Measurements from ENCODE around the gene FAM156B.
"Not testable (repeated sequence)": the region's sequence is repeated elsewhere in the genome, so short reads cannot be mapped to it uniquely, and the experiment has no call there.

The FAM156B gene

DNA sequence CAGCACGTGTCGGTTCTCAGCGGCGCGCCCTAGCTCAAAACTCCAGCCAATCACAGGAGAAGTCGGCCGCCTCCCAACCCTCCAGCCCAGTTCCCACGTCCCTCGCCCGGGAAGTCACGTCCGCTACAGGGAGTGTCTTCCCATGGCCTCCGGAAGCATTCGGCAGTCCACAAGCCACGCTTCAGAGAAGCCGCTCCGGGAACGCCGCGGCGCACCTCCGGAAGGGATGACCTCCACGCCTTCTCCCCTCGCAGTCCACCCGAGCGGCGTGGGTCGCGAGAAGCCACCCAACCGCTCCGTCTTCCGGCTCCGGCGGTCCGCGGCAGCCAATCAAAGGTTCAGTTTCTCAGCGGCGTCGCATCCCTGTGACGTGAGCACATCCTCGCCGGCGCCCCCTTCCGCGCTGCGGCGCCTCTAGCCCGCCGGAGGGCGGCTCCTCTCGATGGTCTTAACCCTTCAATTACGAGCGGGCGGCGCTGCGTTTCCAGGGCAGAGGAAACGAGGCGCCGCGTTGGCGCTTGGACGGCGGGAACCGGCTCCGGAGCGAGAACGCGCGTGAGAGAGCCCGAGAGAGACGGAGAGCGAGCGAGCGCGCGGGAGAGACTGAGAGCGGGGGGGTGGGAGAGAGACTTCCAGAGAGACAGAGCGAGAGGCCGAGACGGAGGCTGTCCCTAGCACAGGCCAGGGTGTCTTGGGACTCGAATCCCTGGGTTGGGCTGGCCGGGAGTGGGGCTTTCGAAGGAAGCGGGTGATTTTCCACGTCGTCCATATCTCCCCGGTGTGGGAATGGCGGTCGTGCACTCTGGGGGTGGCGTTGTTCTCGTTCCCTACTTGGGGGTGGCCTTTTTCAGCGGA is at the start of gene FAM156B:
Gene FAM156B (plus strand): TSS at position 476 of the 855 bp plus-strand sequence. CDS start 9,896 bp downstream, outside the sequence.
- not testable (repeated sequence) for DNase-seq

DNA sequence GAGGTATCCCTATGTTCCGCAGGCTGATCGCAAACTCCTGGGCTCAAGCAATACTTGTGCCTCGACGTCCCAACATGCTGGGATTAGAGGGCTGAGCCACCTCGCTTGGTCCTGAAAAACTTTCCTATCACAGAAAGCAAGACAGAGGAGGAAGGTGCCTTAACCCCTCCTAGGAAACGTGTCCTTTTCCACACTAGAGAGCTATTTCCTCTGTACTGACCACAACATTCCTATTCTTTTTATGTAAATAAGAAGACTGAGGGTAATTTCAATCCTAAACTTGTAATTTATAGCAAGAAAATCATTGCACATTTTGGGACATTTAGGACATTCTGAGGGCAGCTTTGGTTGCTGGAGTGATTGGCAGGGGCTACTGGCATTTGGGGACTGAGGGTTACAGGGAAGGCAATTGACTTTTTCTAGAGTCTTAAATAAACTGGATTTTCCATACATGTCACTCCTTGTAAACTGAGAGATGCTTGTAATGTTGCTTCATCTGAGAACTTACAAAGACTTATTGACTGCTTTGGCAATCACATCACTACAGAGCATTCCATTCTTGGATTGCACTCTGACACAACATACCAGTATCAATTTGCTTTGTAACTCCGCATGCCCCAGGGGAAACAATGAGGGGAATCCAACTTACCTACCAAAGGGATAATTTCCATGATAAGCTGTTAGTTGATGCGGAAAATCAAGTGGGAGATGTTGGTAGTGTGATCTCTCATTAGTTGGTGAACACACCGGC is 44.8 kb upstream of the FAM156B start:
- no peak for DNase-seq

DNA sequence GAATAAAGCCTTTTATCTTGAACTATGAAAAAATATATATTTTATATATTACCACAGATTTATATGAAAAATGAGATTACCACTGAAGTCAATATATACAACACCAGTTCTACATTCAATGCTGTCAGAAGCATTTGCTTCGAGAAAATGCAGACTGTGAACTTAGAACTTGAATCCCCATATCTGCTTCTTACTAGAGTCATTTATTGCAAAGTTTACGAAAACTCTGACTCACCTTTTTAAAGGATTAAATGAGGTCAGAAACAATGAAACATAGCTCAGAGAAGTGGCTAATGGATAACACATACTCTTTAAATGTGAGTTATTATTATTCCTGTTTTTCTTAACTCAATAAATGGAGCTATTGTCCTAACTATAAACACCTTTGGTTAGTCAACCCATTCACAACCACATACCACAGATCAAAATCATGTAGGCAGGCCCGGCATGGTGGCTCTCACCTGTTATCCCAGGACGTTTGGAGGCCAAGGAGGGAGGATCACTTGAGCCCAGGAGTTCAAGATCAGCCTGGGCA is 40.1 kb upstream of the FAM156B start:
- not testable (repeated sequence) for DNase-seq

- no peak for DNase-seq
Measured at GRCh38 chrX:52865343-52865998, 31.7 kb upstream of the FAM156B start.

- no peak for DNase-seq
Measured at GRCh38 chrX:52867610-52868348, 29.4 kb upstream of the FAM156B start, which contains the start of gene XAGE3. Gene XAGE3, minus strand, starts transcription at chrX:52868083. Its CDS starts 950 bp downstream, at chrX:52867133.

DNA sequence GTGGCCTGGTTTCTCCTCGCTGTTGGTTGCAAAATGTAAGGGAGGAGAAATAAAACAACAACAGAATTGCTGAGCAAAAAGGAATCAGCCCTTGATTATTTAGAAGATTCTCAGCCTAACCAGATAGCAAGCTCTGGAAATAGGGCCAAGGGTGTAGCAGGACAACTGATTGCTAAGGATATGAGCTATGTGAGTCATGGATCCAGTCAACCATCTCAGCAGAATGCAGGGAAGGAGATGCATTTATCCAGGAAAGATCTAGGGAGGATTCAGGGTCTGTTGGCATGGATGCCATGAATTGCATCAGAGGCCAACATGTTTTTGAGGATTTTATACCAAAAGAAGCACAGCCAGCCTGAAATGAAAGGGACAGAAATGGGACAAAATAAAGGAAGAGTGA is 27.1 kb upstream of the FAM156B start:
- DNase-seq: no peak

DNA sequence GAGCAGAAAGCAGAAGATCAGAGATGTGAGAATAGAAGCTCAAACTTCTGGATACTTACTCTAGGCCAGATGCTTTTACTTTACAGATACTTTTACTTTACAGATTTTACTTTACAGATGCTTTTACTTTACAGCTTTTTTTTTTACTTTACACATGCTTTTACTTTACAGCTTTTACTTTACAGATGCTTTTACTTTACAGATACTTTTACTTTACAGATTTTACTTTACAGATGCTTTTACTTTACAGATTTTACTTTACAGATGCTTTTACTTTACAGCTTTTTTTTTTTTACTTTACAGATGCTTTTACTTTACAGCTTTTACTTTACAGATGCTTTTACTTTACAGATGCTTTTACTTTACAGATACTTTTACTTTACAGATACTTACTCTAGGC is 23.3 kb upstream of the FAM156B start:
- DNase-seq: not testable (repeated sequence)

GRCh38 chrX:52874661-52875060 is 22.5 kb upstream of the FAM156B start:
- no peak for DNase-seq

DNA sequence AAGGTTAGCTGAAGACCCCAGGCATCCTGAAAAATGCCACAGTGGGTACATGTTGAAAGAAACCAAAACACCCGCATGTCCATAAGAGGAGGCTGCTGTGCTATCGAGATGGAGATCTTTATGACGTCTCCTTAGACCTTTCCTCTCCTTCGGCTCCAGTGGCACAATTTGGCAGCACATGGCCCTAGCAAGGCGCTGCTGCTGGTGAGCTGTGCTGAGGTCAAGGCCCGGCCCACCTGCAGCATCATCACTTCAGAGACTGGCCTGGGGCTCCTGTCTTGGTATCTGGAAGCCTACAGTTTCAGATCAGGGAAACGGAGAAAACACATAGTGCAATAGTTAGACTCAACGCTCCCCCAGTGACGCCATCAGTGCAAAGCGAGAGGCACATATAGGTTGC is 21.7 kb upstream of the FAM156B start:
- not testable (repeated sequence) for DNase-seq

GRCh38 chrX:52876386-52876785 is 20.7 kb upstream of the FAM156B start:
- not testable (repeated sequence) for DNase-seq

GRCh38 chrX:52887459-52887858 is 9.7 kb upstream of the FAM156B start:
- not testable (repeated sequence) for DNase-seq

DNA sequence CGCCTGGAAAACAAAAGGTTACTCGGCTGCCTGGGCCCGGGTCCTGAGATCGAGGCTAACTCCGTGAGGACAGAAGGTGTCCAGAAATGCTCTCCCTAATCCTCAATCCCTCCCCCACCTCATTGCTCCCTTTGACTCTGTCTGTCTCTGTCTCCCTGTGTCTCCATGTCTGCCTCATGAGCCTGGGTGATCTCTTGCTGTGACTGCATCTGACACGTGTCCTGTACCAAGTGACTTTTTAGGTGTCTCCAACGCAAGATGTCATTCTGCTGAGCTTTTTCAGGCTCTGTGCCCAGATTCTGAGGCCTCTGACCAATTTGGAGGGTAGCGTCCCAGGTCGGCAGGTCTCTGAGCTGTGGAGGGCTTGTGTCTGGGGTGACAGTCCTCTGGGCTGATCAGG is 9.0 kb upstream of the FAM156B start:
- DNase-seq: not testable (repeated sequence)

DNA sequence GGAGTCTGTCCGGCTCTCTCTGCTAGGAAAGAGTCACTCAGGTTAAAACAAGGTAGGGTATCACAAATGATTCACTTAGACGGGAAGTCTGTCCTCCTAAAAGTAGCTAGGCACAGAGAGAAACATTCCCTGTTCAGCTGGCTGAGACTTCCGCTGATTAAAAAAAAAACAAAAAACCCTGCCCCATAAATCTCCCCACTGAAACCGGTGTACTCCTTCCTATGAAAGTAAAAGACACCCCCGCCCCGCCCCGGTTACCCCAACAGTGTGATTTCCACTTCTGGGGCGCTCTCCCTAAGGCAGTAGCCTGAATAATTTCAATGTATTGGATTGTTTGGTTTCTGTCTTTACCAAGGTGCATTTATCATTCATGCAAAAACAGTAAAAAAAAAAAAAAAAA is 692 bp upstream of the FAM156B start:
- DNase-seq: not testable (repeated sequence)

DNA sequence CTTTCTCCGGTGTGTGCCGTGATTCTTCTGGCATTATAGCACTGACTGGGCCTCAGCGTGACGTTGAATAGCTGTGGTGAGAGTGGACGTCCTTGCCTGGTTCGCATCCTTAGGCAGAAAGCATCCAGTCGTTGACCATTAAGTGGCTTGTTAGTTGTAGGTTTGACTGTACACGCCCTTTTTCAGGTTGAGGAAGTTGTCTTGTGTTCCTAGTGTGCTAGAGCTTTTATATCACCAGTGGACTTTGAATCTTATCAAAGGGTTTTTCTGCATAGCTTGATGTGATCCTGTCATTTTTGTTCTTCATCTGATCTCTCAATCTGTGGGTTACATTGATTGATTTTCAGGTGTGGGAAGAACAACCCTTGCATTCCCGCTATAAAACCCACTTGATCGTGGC is 8.4 kb downstream of the FAM156B start:
- DNase-seq: not testable (repeated sequence)

- not testable (repeated sequence) for DNase-seq
Measured at GRCh38 chrX:52906072-52906471, 8.9 kb downstream of the FAM156B start.

DNA sequence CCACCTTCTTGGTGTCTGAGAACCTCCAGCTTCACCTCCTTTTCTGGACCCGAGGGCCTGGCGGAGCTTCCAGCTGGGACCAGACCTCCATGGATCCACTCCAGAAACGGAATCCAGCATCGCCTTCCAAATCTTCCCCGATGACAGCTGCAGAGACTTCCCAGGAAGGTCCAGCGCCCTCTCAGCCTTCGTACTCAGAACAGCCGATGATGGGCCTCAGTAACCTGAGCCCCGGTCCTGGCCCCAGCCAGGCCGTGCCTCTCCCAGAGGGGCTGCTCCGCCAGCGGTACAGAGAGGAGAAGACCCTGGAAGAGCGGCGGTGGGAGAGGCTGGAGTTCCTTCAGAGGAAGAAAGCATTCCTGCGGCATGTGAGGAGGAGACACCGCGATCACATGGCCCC is 10.0 kb downstream of the FAM156B start:
- DNase-seq: not testable (repeated sequence)

GRCh38 chrX:52907900-52908299 is 10.8 kb downstream of the FAM156B start:
- DNase-seq: not testable (repeated sequence)

- not testable (repeated sequence) for DNase-seq
Measured at GRCh38 chrX:52909313-52909969, 12.3 kb downstream of the FAM156B start.

DNA sequence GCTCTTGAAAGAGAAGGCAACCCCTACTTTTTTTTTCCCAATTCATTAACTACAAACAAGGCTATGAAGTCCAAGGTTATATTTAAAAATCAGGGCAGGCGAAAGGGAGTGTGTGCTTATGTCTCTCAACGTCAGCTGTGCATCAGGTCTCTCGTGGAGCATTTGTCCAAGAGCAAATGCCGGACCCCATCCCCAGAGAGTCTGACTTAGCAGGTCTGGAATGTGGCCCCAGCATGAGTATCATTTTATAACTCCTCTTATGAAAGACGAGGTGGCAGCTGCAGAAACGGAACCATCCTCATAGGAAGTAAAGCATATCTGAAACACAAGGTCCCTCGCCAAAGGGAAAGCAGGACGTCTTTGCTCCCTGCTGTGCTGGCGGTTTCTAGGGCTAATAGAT is 16.6 kb downstream of the FAM156B start:
- DNase-seq: not testable (repeated sequence)

DNA sequence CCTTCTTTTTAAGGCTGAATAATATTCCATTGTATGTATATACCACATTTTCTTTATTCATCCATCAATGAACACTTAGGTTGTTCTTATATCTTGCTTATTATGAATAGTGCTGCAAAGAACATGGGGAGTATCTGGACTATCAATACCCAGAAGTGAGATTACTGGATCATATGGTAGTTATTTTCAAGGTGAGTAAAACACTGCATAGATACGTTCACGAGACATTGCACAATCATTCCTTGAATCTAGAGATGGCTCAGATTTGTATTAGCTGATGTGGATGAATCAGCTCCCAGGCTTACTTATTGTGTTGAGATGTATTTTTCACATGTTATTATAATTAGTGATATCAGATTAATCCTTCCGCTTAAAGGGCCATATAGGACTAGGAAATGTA is 17.6 kb downstream of the FAM156B start:
- not testable (repeated sequence) for DNase-seq

DNA sequence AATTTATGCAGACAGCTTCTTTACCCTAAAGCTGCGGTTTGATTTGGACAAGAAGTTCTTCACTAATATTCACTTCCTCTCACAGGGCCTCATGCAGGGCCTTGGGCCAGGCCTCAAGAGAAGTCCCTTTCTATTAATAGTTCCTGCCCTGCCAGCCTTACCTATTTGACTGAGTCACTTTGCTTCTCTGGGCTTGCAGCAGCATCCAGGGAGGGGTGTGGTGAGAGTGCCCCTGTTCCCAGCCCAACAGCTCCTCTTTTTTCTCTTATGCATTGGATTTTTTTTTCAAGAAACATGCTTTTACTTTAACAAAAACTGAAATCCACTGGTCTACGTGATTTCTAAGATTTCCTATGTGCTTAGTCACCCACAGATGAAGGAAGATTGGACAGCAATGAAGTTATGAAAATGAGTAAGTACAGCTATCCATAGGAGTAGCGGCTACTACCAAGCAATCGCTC is 26.7 kb downstream of the FAM156B start:
- no peak for DNase-seq

Data from stimulated activated naive CD4-positive, alpha-beta T cell (primary cell).